Hepatocyte (in vitro differentiated cells): Measurements from ENCODE around the gene IRGC. TPM values are rescaled to one million over a fixed set of nuclear protein-coding genes. Genes with fewer than 3 reads are reported as not detected.

Experiments used
- DNase-seq: peaks from one replicate; pipeline ENCODE4 v3.0.0-alpha.2; 2016; ENCODE audit warnings: low spot score
- H2AFZ ChIP-seq: fragments of 200-600 bp; sonication (generic); 2 replicates; pipeline ENCODE4 v1.6.0; 2016; ENCODE audit warnings: antibody characterized with exemption, mild to moderate bottlenecking
- H3K27ac ChIP-seq: fragments of 200-600 bp; sonication (generic); 2 replicates; pipeline ENCODE4 v1.5.1; 2016; ENCODE audit warnings: mild to moderate bottlenecking
- H3K27me3 ChIP-seq: fragments of 200-600 bp; sonication (generic); 2 replicates; pipeline ENCODE4 v1.6.1; 2016
- H3K36me3 ChIP-seq: fragments of 200-600 bp; sonication (generic); replicated peaks from 2 replicates; pipeline ENCODE4 v1.5.1; 2016; ENCODE audit warnings: low read depth; ENCODE audit not compliant: insufficient read depth
- H3K4me1 ChIP-seq: fragments of 200-600 bp; sonication (generic); 2 replicates; pipeline ENCODE4 v1.5.1; 2016; ENCODE audit warnings: mild to moderate bottlenecking, moderate library complexity; ENCODE audit not compliant: insufficient read depth
- H3K4me2 ChIP-seq: fragments of 200-600 bp; sonication (generic); 2 replicates; pipeline ENCODE4 v1.6.0; 2016
- H3K4me3 ChIP-seq: fragments of 200-600 bp; sonication (generic); 2 replicates; pipeline ENCODE4 v1.5.1; 2016; ENCODE audit warnings: mild to moderate bottlenecking
- H3K79me2 ChIP-seq: fragments of 200-600 bp; sonication (generic); 2 replicates; pipeline ENCODE4 v1.6.0; 2017; ENCODE audit warnings: mild to moderate bottlenecking
- H3K9me2 ChIP-seq: fragments of 200-600 bp; sonication (generic); replicated peaks from 2 replicates; pipeline ENCODE4 v1.6.0; 2017; ENCODE audit warnings: mild to moderate bottlenecking; ENCODE audit not compliant: insufficient read depth
- H3K9me3 ChIP-seq: fragments of 200-600 bp; sonication (generic); 2 replicates; pipeline ENCODE4 v1.5.1; 2016; ENCODE audit warnings: low read depth, mild to moderate bottlenecking
- H4K20me1 ChIP-seq: fragments of 200-600 bp; sonication (generic); 2 replicates; pipeline ENCODE4 v1.6.0; 2016; ENCODE audit warnings: mild to moderate bottlenecking; ENCODE audit not compliant: insufficient read depth, poor library complexity, severe bottlenecking
- EZH2 ChIP-seq: fragments of 200-600 bp; sonication (generic); IDR thresholded peaks from 2 replicates; pipeline ENCODE4 v1.6.1; 2016; ENCODE audit warnings: antibody characterized with exemption, mild to moderate bottlenecking, borderline replicate concordance
- EZH2phosphoT487 ChIP-seq: fragments of 200-600 bp; sonication (generic); IDR thresholded peaks from one replicate; pipeline ENCODE4 v1.6.1; 2018; ENCODE audit warnings: antibody characterized with exemption, mild to moderate bottlenecking, low read depth, moderate library complexity; ENCODE audit not compliant: unreplicated experiment, severe bottlenecking
- WGBS: methylation state at CpG from one replicate; pipeline ENCODE4 v1.1.6; 2016; ENCODE audit warnings: low lambda C conversion rate; ENCODE audit errors: missing lambda C conversion rate; 5-methylcytosine and 5-hydroxymethylcytosine counted together
- polyA plus RNA-seq: library from polyadenylated mRNA; unstranded; fragments of >200 nt; fragmentation: Nextera tagmentation; extraction: Ambion mirVana; gene quantifications from 2 replicates; pipeline ENCODE4 v1.2.1, GENCODE V29; 2016
- total RNA-seq: library from RNA; depleted of rRNA; stranded (reverse); fragments of >200 nt; gene quantifications from 2 replicates; pipeline ENCODE4 v1.2.3, GENCODE V29; 2014
- TF ChIP-seq, protein P1 (sequence below): fragments of 200-600 bp; sonication (generic); IDR thresholded peaks from 2 replicates; pipeline ENCODE4 v1.5.1; 2016; ENCODE audit warnings: antibody characterized with exemption, mild to moderate bottlenecking; ENCODE audit not compliant: poor library complexity

The IRGC gene
- total and polyA plus RNA-seq, 2 experiments from 2014 or later, result not detected

DNA sequence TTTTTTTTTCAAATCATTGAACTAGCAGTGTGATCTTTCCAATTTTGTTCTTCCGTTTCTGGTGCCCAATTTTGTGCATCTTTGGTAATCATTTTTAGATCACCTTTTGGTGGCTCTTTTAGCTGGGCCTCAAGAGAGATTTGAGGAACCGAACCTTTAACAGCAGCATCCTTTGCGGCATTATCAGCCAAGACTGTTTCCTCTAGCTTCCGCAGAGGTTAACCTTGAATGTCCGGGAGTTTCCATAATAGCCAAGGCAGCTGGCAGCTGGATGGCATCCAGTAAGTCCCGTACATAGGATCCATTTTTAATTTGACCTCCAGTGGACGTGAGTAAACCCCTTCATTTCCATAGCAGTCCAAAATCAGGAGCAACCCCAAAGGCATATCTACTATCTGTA is 9.6 kb downstream of the IRGC start:
- 90% methylated on average over 7 of the region's 7 CpGs for WGBS
- Histone ChIP-seq H3K36me3 (no peaks in the 10 kb centered on the region), H3K27me3 (no peaks in the 10 kb centered on the region), H3K4me2 (no peak overlapping the region), H2AFZ (no peak overlapping the region), H3K4me3 (no peak overlapping the region), H3K4me1 (no peaks in the 10 kb centered on the region), H4K20me1 (no peaks in the 10 kb centered on the region), H3K27ac (no peak overlapping the region), H3K79me2 (no peaks in the 10 kb centered on the region), H3K9me2 (no peaks in the 10 kb centered on the region), H3K9me3 (no peaks in the 10 kb centered on the region)
- no peak for DNase-seq
- TF ChIP-seq EZH2, result no peak
- TF ChIP-seq, protein P1, sequence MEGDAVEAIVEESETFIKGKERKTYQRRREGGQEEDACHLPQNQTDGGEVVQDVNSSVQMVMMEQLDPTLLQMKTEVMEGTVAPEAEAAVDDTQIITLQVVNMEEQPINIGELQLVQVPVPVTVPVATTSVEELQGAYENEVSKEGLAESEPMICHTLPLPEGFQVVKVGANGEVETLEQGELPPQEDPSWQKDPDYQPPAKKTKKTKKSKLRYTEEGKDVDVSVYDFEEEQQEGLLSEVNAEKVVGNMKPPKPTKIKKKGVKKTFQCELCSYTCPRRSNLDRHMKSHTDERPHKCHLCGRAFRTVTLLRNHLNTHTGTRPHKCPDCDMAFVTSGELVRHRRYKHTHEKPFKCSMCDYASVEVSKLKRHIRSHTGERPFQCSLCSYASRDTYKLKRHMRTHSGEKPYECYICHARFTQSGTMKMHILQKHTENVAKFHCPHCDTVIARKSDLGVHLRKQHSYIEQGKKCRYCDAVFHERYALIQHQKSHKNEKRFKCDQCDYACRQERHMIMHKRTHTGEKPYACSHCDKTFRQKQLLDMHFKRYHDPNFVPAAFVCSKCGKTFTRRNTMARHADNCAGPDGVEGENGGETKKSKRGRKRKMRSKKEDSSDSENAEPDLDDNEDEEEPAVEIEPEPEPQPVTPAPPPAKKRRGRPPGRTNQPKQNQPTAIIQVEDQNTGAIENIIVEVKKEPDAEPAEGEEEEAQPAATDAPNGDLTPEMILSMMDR, result no peak
- TF ChIP-seq EZH2phosphoT487, result no peak

DNA sequence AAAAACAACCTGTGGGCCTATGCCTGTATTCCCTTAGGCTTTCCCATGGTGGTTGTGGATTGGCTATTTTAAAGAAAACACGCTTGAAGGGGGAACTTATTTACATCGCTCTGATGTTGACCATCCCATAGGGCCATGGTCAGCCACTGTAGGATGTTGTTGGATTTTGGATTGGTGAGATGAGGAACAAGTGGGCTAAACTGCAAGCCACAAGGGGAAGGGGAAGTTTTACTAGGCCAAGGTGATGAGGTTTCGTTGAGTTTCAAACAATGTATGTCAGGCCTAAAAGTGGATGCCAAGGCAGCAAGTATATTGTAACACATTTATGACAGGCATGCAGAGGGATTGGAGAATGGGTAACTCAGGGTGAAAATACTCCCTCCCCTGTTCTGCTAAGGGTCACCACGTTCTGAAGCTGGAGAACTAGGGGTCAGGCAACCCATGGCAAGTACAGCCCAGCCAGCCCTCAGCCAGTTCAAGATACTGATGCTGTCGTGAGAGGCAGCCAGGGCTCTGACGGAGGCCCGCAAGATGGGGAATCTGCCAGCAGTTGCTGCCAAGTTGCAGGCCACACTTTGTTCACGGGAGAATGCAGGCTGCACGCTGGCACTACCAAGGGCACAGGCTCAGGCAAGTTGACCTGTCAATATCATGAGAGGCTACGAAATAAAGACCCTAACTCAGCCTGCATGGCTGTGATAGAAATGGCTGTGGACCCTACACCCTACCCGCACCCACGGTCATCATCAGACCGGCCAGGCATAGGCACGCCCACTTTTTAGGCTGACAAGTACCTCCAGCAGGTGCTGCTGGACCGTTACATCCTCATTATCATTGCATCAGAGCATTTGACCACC is 11.1 kb downstream of the IRGC start:
- H3K36me3 ChIP-seq, result no peaks in the 10 kb centered on the region
- H3K79me2 ChIP-seq, result no peaks in the 10 kb centered on the region
- no peak for DNase-seq
- H3K27me3 ChIP-seq, result no peaks in the 10 kb centered on the region
- H3K4me2 ChIP-seq, result no peak overlapping the region
- WGBS, result 86% methylated on average over 15 of the region's 15 CpGs
- H3K9me2 ChIP-seq, result no peaks in the 10 kb centered on the region
- H4K20me1 ChIP-seq, result no peaks in the 10 kb centered on the region
- no peaks in the 10 kb centered on the region for H3K4me1 ChIP-seq
- H3K9me3 ChIP-seq, result no peaks in the 10 kb centered on the region
- no peak overlapping the region for H2AFZ ChIP-seq
- no peak overlapping the region for H3K27ac ChIP-seq
- no peak overlapping the region for H3K4me3 ChIP-seq
- no peak for TF ChIP-seq EZH2phosphoT487
- no peak for TF ChIP-seq EZH2
- TF ChIP-seq, protein P1, result no peak

DNA sequence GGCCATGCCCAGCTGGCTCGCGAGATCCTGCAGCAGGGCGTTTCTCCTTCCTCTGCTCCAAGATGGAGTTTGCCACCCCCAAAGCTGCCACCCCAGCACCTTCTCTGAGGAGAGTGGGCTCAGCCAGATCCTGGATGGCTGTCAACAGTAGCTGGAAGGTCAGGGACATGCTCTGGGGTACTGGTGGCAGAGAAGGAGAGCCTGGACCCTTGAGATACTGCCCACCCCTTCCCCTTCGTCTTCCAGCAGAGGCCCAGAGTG is 11.6 kb downstream of the IRGC start:
- no peak for DNase-seq
- Histone ChIP-seq H3K36me3 (no peaks in the 10 kb centered on the region), H3K27ac (no peak overlapping the region), H3K4me3 (no peak overlapping the region), H3K4me1 (no peaks in the 10 kb centered on the region), H2AFZ (no peak overlapping the region), H3K9me2 (no peaks in the 10 kb centered on the region), H4K20me1 (no peaks in the 10 kb centered on the region), H3K79me2 (no peaks in the 10 kb centered on the region), H3K27me3 (no peaks in the 10 kb centered on the region), H3K9me3 (no peaks in the 10 kb centered on the region), H3K4me2 (no peak overlapping the region)
- 96% methylated on average over 4 of the region's 4 CpGs for WGBS
- TF ChIP-seq EZH2, result no peak
- TF ChIP-seq, protein P1, result no peak
